Myocyte (in vitro differentiated cells): ENCODE measurements around the gene GPRC5D. TPM values are rescaled to one million over a fixed set of nuclear protein-coding genes. Genes with fewer than 3 reads are reported as not detected.

ENCODE experiments used
- DNase-seq: peaks from one replicate; pipeline ENCODE4 v3.0.0-alpha.2; 2012; ENCODE audit warnings: low read depth
- total RNA-seq: library from RNA; depleted of rRNA; stranded (reverse); fragments of >200 nt; gene quantifications from 2 replicates; pipeline ENCODE4 v1.2.3, GENCODE V29; 2014

Gene GPRC5D
- total RNA-seq, 1 donor from 2014 or later: not detected

GRCh38 chr12:12938541-12938940, 13.4 kb downstream of the GPRC5D start:
- no peak for DNase-seq

GRCh38 chr12:12936983-12937491, 14.9 kb downstream of the GPRC5D start:
- no peak for DNase-seq

- DNase-seq: no peak
Observed at GRCh38 chr12:12934556-12934955, 17.4 kb downstream of the GPRC5D start.

- DNase-seq: no peak
Observed at GRCh38 chr12:12933742-12934141, 18.2 kb downstream of the GPRC5D start.

- no peak for DNase-seq
Observed at GRCh38 chr12:12930633-12931219, 21.2 kb downstream of the GPRC5D start.

- DNase-seq: no peak
Observed at GRCh38 chr12:12929696-12930095, 22.3 kb downstream of the GPRC5D start.

- DNase-seq: no peak
Observed at GRCh38 chr12:12927211-12928079, 24.5 kb downstream of the GPRC5D start.

- no peak for DNase-seq
Observed at GRCh38 chr12:12926571-12927071, 25.3 kb downstream of the GPRC5D start.

GRCh38 chr12:12925388-12925787, 26.6 kb downstream of the GPRC5D start:
- DNase-seq: no peak

GRCh38 chr12:12924169-12924568, 27.8 kb downstream of the GPRC5D start:
- DNase-seq: no peak

- no peak for DNase-seq
Observed at GRCh38 chr12:12922978-12923377, 29.0 kb downstream of the GPRC5D start.

GRCh38 chr12:12922191-12922616, 29.8 kb downstream of the GPRC5D start:
- DNase-seq: peak; percentile 43

GRCh38 chr12:12919666-12920435, 32.1 kb downstream of the GPRC5D start:
- no peak for DNase-seq

GRCh38 chr12:12918781-12919389, 33.1 kb downstream of the GPRC5D start:
- DNase-seq: no peak

GRCh38 chr12:12917517-12917916, 34.5 kb downstream of the GPRC5D start:
- no peak for DNase-seq

- DNase-seq: peak; percentile 84
Observed at GRCh38 chr12:12916135-12916944, 35.6 kb downstream of the GPRC5D start.

GRCh38 chr12:12915656-12916055, 36.3 kb downstream of the GPRC5D start:
- DNase-seq: no peak

GRCh38 chr12:12912711-12913110, 39.3 kb downstream of the GPRC5D start:
- no peak for DNase-seq

GRCh38 chr12:12909995-12910420, 42.0 kb downstream of the GPRC5D start:
- no peak for DNase-seq
